ENCODE data around the gene PPP1CB. TPM values are rescaled to one million over a fixed set of nuclear protein-coding genes. Genes with fewer than 3 reads are reported as not detected.
"Not testable (repeated sequence)": the region's sequence is repeated elsewhere in the genome, so short reads cannot be mapped to it uniquely, and the experiment has no call there.

The PPP1CB gene
- total RNA-seq, 2 experiments from 2014 or later = 174 to 183 TPM

DNA sequence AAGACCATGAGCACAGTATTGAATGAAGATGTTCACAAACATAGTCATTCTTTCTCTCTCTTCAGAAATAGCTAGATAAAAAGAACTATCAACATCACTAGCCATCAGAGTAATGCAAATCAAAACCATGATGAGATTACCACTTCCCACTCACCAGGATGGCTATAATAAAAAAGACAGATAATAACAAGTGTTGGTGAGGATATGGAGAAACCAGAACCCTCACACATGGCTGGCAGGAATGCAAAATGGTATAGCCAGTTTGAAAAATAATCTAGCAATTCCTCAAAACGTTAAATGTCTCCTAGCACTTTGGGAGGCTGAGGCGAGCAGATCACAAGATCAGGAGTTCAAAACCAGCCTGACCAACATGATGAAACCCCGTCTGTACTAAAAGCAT lies 31.3 kb upstream of the PPP1CB start:
- CTCF ChIA-PET = no interaction called here
- ATAC-seq (no peak), DNase-seq (no peak)
- H3K36me3 Mint-ChIP-seq (ENCODE audit: low read depth) = no peaks in the 10 kb centered on the region
- no peak overlapping the region for H3K27ac Mint-ChIP-seq
- no peaks in the 10 kb centered on the region for H3K27me3 Mint-ChIP-seq (ENCODE audit: low read depth)
- H3K9me3 Mint-ChIP-seq (ENCODE audit: insufficient read depth) = no peaks in the 10 kb centered on the region
- H3K4me1 Mint-ChIP-seq (ENCODE audit: low read depth) = peaks cover 1% of the 10 kb centered on the region
- H3K4me3 Mint-ChIP-seq = no peak overlapping the region
- POLR2A ChIA-PET = no interaction called here

DNA sequence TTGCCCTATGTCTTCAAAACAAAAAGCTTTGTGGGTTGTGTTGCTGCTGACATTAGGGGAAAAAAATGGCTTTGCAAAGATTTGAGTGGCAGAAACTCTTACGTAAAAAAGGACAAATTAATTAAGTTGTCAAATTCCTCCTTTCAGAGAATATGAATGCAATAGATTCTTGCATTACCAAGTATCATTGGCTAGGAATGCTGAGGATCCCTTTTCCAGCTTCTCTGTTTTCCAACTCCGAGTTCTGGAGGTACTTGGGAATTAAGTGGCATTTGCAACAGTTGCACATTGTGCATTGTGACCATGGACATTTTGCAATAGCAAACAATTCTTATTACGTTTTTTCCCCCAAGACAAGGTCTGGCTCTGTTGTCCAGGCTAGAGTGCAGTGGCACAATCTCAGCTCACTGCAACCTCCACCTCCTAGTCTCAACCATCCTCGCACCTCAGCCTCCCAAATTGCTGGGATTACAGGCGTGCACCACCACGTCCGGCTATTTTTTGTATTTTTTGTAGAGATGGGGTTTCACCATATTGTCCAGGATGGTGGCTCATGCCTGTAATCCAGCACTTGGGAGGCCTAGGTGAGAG lies 29.9 kb upstream of the PPP1CB start:
- CTCF ChIA-PET = no interaction called here
- ATAC-seq = no peak

DNA sequence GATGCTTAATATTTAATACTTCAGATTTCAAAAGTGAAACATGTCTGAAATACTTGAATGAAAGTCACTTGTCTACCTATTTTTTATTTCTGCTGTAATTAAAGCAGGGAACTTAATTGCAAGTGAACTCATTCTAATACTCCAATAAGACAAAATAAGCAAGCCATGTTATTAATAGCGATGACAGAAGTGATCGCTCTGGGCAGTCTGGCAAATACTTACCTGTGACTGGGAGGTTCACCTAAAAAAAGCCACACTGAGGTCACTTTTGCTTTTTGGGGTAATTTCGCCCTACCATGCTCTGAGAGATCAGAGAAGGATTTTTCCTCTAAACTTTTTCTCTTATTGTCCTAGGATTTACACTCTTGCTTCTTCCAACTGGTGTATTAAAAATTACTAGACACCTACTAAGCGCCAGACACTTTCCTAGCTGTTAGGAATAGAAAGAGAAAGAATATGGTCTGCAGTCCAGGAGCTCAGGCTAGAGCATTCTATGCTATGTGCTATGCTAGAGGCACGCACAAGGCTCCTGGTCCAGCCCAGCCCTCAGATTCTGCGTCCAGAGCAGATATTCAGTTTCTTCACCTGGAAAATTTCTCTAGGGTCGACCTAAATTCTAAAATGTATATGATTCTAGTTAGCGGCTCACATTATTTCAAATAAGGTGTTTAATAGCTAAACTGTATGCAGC lies 26.5 kb upstream of the PPP1CB start:
- Mint-ChIP-seq H3K4me1 (ENCODE audit: low read depth) (peaks cover under 1% of the 10 kb centered on the region), H3K4me3 (no peak overlapping the region), H3K27me3 (ENCODE audit: low read depth) (no peaks in the 10 kb centered on the region), H3K9me3 (ENCODE audit: insufficient read depth) (no peaks in the 10 kb centered on the region), H3K27ac (no peak overlapping the region), H3K36me3 (ENCODE audit: low read depth) (no peaks in the 10 kb centered on the region)
- DNase-seq = no peak
- ATAC-seq = no peak
- POLR2A ChIA-PET = no interaction called here
- CTCF ChIA-PET = interaction anchor here (1.4 kb wide), 1 partner anchor 130 kb away, joined by 4 read pairs; no protein-coding TSS in a partner anchor

More for the DNA sequence above, 29.9 kb upstream of the PPP1CB start:
- Mint-ChIP-seq H3K36me3 (ENCODE audit: low read depth) (no peaks in the 10 kb centered on the region), H3K4me1 (ENCODE audit: low read depth) (no peaks in the 10 kb centered on the region), H3K9me3 (ENCODE audit: insufficient read depth) (no peaks in the 10 kb centered on the region), H3K27ac (no peak overlapping the region), H3K27me3 (ENCODE audit: low read depth) (no peaks in the 10 kb centered on the region), H3K4me3 (no peak overlapping the region)
- POLR2A ChIA-PET = no interaction called here
- no peak for DNase-seq

DNA sequence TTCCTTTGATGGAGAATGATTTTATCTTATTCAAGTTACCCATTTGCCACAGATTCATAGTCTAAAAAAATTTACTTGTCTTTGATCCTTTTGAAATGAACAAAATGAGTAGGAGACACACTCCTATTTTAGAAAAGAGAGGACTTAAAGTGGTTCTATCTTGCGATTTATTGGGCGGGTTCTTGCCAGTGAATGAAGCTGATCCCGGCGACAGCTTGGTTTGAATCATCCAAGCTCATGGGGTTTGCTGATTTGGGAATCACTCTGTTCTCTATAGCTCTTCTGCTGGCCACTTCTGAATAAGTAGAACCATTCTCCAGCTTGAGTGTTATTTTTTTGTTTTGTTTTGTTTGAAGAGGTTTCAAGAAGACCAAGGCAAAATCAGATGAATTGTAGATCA lies 25.5 kb upstream of the PPP1CB start:
- Mint-ChIP-seq H3K4me1 (ENCODE audit: low read depth) (peaks cover 4% of the 10 kb centered on the region), H3K9me3 (ENCODE audit: insufficient read depth) (no peaks in the 10 kb centered on the region), H3K27ac (no peak overlapping the region), H3K27me3 (ENCODE audit: low read depth) (no peaks in the 10 kb centered on the region), H3K36me3 (ENCODE audit: low read depth) (no peaks in the 10 kb centered on the region), H3K4me3 (no peak overlapping the region)
- ATAC-seq (no peak), DNase-seq (no peak)
- CTCF ChIA-PET = no interaction called here
- POLR2A ChIA-PET = no interaction called here

DNA sequence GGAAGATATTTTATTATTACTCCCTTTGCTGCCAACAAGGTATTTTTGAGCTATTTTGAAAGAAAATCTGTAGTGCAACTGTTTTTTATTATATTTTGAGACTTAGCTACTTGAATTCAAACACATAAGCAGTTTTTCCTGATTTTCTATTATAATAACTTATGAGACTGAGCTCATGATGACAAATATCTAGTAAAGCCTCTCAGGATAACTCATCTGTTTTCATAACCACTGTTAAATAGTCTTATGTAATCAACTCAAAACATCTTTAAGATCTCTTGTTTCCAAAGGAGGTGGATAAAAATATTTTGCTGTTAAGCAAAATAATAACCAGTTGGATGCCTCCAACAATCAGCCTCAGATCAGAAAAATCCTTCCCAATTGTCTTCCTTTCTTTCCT lies 21.9 kb upstream of the PPP1CB start:
- CTCF ChIA-PET = interaction anchor here (0.9 to 1.2 kb wide), 3 partner anchors 18 to 135 kb away, joined by 3 to 8 read pairs (median 4); no protein-coding TSS in a partner anchor
- POLR2A ChIA-PET = interaction anchor here (1.6 kb wide), 1 partner anchor 22 kb away, joined by 5 read pairs; the partner anchor contains the start of gene PPP1CB
- Mint-ChIP-seq H3K9me3 (ENCODE audit: insufficient read depth) (no peaks in the 10 kb centered on the region), H3K4me3 (no peak overlapping the region), H3K27me3 (ENCODE audit: low read depth) (no peaks in the 10 kb centered on the region), H3K4me1 (ENCODE audit: low read depth) (peaks cover 4% of the 10 kb centered on the region), H3K27ac (no peak overlapping the region), H3K36me3 (ENCODE audit: low read depth) (no peaks in the 10 kb centered on the region)
- ATAC-seq (no peak), DNase-seq (no peak)

DNA sequence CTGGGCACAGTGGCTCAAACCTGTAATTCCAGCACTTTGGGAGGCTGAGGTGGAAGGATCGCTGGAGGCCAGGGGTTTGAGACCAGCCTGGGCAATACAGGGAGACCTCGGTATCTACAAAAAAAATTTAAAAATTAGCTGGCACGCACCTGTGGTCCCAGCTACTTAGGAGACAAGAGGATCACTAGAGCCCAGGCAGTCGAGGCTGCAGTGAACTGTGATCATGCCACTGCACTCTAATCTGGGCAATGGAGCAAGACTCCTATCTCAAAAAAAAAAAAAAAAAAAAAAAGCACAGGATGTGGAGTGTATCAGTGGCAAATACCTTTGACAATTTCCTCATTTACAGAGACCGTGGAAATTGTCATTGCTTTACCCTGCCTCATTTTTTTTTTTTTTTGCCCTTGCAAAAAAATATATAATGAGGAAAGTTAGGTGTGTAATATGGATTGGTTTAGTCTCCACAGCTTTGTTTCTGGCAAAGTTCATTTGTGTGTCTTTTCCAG lies 20.9 kb upstream of the PPP1CB start:
- H3K27ac Mint-ChIP-seq = no peak overlapping the region

DNA sequence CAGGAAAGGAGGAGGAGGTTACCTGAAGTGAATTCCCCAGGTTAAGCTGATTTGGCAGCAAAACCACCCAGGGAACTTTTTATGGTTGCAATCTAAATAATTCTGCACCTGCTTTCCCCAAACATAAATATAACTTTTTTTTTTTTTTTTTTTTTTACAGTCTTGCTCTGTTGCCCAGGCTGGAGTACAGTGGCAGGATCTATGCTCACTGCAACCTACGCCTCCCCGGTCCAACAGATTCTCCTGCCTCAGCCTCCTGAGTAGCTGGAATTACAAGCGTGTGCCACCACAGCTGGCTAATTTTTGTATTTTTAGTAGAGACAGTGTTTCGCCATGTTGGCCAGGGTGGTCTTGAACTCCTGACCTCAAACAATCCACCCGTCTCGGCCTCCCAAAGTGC lies 16.1 kb upstream of the PPP1CB start:
- POLR2A ChIA-PET = no interaction called here
- DNase-seq (no peak), ATAC-seq (no peak)
- no peaks in the 10 kb centered on the region for H3K27me3 Mint-ChIP-seq (ENCODE audit: low read depth)
- no peak overlapping the region for H3K4me3 Mint-ChIP-seq
- H3K4me1 Mint-ChIP-seq (ENCODE audit: low read depth) = peaks cover under 1% of the 10 kb centered on the region
- CTCF ChIA-PET = no interaction called here
- no peak overlapping the region for H3K27ac Mint-ChIP-seq
- H3K36me3 Mint-ChIP-seq (ENCODE audit: low read depth) = peaks cover 3% of the 10 kb centered on the region
- no peaks in the 10 kb centered on the region for H3K9me3 Mint-ChIP-seq (ENCODE audit: insufficient read depth)

More for the DNA sequence above, 20.9 kb upstream of the PPP1CB start:
- ChIA-PET POLR2A (no interaction called here), CTCF (interaction anchor here (1.8 kb wide), 1 partner anchor 137 kb away, joined by 4 read pairs; no protein-coding TSS in a partner anchor)
- DNase-seq (no peak), ATAC-seq (peak; percentile 39)
- Mint-ChIP-seq H3K9me3 (ENCODE audit: insufficient read depth) (no peaks in the 10 kb centered on the region), H3K4me3 (no peak overlapping the region), H3K36me3 (ENCODE audit: low read depth) (no peaks in the 10 kb centered on the region), H3K27me3 (ENCODE audit: low read depth) (no peaks in the 10 kb centered on the region), H3K4me1 (ENCODE audit: low read depth) (peaks cover 4% of the 10 kb centered on the region)

DNA sequence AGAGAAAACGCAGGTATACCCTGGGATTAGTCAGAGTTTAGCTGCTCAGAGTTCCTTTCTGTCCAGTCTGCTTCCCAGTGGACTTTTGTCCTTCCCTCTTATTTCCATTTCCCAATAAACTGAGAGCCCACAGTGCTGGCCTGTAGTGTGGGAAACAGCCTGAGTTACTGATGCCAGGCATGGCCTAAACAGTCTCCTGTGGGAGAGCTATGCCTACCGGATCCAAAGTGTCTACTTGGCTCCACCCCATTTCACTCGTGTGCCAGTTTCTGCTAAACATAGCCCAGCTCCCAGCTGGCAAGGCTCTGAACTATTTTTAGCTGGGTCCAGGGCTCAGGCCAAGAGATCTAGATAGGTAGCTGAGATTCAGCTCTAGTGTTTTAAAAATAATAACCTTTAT lies 15.6 kb upstream of the PPP1CB start:
- no peaks in the 10 kb centered on the region for H3K27me3 Mint-ChIP-seq (ENCODE audit: low read depth)
- peaks cover 3% of the 10 kb centered on the region for H3K36me3 Mint-ChIP-seq (ENCODE audit: low read depth)
- CTCF ChIA-PET = no interaction called here
- no peaks in the 10 kb centered on the region for H3K4me1 Mint-ChIP-seq (ENCODE audit: low read depth)
- POLR2A ChIA-PET = no interaction called here
- no peak overlapping the region for H3K27ac Mint-ChIP-seq
- no peaks in the 10 kb centered on the region for H3K9me3 Mint-ChIP-seq (ENCODE audit: insufficient read depth)
- H3K4me3 Mint-ChIP-seq = no peak overlapping the region
- ATAC-seq = no peak
- no peak for DNase-seq

DNA sequence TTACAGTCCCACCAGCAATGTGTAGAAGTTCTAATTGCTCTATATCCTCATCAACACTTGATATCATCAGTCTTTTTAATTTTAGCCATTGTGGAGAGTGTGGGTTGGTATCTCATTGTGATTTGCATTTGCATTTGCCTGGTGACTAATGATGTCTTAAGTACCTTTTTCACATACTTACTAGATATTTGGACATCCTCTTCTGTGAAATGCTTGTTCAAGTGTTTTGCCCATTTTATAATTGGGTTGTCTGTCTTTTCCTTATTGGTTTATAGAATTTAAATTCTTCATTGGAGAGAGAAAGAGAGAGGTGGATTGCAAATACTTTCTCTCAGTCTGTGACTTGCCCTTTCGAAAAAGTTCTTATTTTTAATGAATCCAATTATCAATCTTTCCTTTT lies 14.0 kb upstream of the PPP1CB start:
- no peak overlapping the region for H3K27ac Mint-ChIP-seq
- no peaks in the 10 kb centered on the region for H3K4me1 Mint-ChIP-seq (ENCODE audit: low read depth)
- ChIA-PET CTCF (no interaction called here), POLR2A (no interaction called here)
- no peaks in the 10 kb centered on the region for H3K27me3 Mint-ChIP-seq (ENCODE audit: low read depth)
- H3K9me3 Mint-ChIP-seq (ENCODE audit: insufficient read depth) = no peaks in the 10 kb centered on the region
- DNase-seq = no peak
- no peak for ATAC-seq
- H3K36me3 Mint-ChIP-seq (ENCODE audit: low read depth) = peaks cover 3% of the 10 kb centered on the region
- no peak overlapping the region for H3K4me3 Mint-ChIP-seq

DNA sequence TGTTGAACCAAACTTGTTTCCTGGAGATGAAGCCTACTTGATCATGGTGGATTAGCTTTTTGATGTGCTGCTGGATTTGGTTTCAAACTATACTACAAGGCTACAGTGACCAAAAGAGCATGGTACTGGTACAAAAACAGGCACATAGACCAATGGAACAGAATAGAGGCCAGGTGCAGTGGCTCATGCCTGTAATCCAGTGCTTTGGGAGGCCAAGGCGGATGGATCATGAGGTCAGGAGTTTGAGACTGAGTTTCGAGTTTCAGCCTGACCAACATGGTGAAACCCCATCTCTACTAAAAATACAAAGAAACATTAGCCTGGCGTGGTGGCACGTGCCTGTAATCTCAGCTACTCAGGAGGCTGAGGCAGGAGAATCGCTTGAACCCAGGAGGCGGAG lies 9.0 kb upstream of the PPP1CB start:
- H3K27me3 Mint-ChIP-seq (ENCODE audit: low read depth); H3K4me1 Mint-ChIP-seq (ENCODE audit: low read depth); ATAC-seq; H3K4me3 Mint-ChIP-seq; H3K27ac Mint-ChIP-seq; DNase-seq; H3K9me3 Mint-ChIP-seq (ENCODE audit: insufficient read depth); H3K36me3 Mint-ChIP-seq (ENCODE audit: low read depth): not testable (repeated sequence)
- ChIA-PET POLR2A (interaction anchor here (2.2 kb wide), 1 partner anchor 9 kb away, joined by 9 read pairs; the partner anchor contains the start of gene PPP1CB), CTCF (interaction anchor here (1.0 to 1.4 kb wide), 2 partner anchors 9 to 148 kb away, joined by 3 to 6 read pairs; no protein-coding TSS in a partner anchor)

DNA sequence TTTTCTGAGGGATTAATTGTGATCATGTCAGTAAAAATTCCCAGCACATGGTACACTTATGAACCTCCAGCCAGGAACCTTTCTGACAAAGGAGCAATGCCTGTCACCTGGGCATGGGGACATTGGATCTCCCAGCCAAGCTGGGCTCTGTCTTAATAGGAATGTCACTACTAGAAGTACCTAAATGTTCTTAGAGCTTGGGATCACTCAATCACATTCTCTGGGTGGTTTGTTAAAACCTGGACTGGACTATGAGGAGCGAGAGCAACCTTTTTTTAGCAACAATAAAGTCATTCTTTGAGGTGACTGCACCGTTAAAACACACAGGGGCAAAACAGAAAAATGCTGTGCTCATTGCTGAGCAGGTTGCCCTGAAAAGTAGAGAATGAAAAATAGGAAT lies 6.4 kb upstream of the PPP1CB start:
- ChIA-PET POLR2A (no interaction called here), CTCF (interaction anchor here (13.3 kb wide), 1 partner anchor 151 kb away, joined by 224 read pairs; no protein-coding TSS in a partner anchor)
- DNase-seq (no peak), ATAC-seq (no peak)
- Mint-ChIP-seq H3K36me3 (ENCODE audit: low read depth) (no peaks in the 10 kb centered on the region), H3K4me1 (ENCODE audit: low read depth) (peaks cover 26% of the 10 kb centered on the region), H3K4me3 (no peak overlapping the region), H3K27me3 (ENCODE audit: low read depth) (no peaks in the 10 kb centered on the region), H3K27ac (no peak overlapping the region), H3K9me3 (ENCODE audit: insufficient read depth) (no peaks in the 10 kb centered on the region)

DNA sequence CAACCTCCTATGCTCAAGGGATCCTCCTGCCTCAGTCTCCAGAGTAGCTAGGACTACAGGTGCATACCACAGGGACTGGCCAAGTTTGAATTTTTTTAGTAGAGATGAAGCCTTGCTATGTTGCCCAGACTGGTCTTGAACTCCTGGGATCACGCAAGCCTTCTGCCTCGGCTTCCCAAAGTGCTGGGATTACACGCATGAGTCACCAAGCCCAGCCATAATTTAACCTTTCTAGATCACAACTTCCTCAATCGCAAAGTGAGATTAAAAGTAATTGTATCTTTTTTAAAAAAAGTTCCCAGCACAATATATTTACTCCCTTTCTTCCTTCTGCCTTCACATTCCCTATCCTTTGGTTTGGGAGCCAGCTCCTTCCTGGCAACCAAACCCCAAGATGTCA lies 5.8 kb upstream of the PPP1CB start:
- Mint-ChIP-seq H3K9me3 (ENCODE audit: insufficient read depth) (no peaks in the 10 kb centered on the region), H3K4me3 (no peak overlapping the region), H3K36me3 (ENCODE audit: low read depth) (no peaks in the 10 kb centered on the region), H3K27ac (no peak overlapping the region), H3K27me3 (ENCODE audit: low read depth) (no peaks in the 10 kb centered on the region), H3K4me1 (ENCODE audit: low read depth) (peaks cover 29% of the 10 kb centered on the region)
- ChIA-PET CTCF (interaction anchor here (13.3 kb wide), 1 partner anchor 152 kb away, joined by 224 read pairs; no protein-coding TSS in a partner anchor), POLR2A (no interaction called here)
- DNase-seq (no peak), ATAC-seq (no peak)
